NCI-H1694 (cell line): ENCODE results near the gene KCNK7.

ENCODE experiments used
- DNase-seq: peaks from one replicate; lab custom pipeline; 2025; lab: John Stamatoyannopoulos, UW

Gene KCNK7

GRCh38 chr11:65611028-65611757 lies 15.6 kb upstream of the KCNK7 start:
- DNase-seq, result no peak

GRCh38 chr11:65610404-65610803 lies 14.8 kb upstream of the KCNK7 start:
- DNase-seq, result no peak

- DNase-seq, result no peak
These were observed 14.1 kb upstream of the KCNK7 start for GRCh38 chr11:65609665-65610064.

GRCh38 chr11:65609229-65609628 lies 13.6 kb upstream of the KCNK7 start:
- DNase-seq, result no peak

GRCh38 chr11:65607614-65608426 lies 12.2 kb upstream of the KCNK7 start:
- no peak for DNase-seq

- DNase-seq, result no peak
These were observed 11.4 kb upstream of the KCNK7 start for GRCh38 chr11:65606876-65607613.

- DNase-seq, result no peak
These were observed 8.7 kb upstream of the KCNK7 start for GRCh38 chr11:65604258-65604657.

GRCh38 chr11:65599955-65600246 lies 4.3 kb upstream of the KCNK7 start:
- no peak for DNase-seq

- DNase-seq, result no peak
These were observed 3.8 kb upstream of the KCNK7 start for GRCh38 chr11:65599216-65599954.

- no peak for DNase-seq
These were observed 2.7 kb upstream of the KCNK7 start for GRCh38 chr11:65598258-65598699.

- DNase-seq, result no peak
These were observed 920 bp upstream of the KCNK7 start for GRCh38 chr11:65596520-65596919.

GRCh38 chr11:65595131-65595530 lies 469 bp downstream of the KCNK7 start:
- DNase-seq, result no peak

- DNase-seq, result no peak
These were observed 1.8 kb downstream of the KCNK7 start for GRCh38 chr11:65593518-65594414.

- no peak for DNase-seq
These were observed 2.6 kb downstream of the KCNK7 start for GRCh38 chr11:65592858-65593517.

- no peak for DNase-seq
These were observed 3.4 kb downstream of the KCNK7 start for GRCh38 chr11:65591939-65592857.

- no peak for DNase-seq
These were observed 5.3 kb downstream of the KCNK7 start for GRCh38 chr11:65590240-65590738.

GRCh38 chr11:65589444-65590239 lies 6.0 kb downstream of the KCNK7 start:
- DNase-seq, result no peak
